Measurements from ENCODE around the gene ERGIC1.

Gene ERGIC1

GRCh38 chr5:172870715-172871461 is 36.8 kb downstream of the ERGIC1 start:
- H3K9ac ChIP-seq (ENCODE audit: low read length), result no peak overlapping the region
- H3K4me3 ChIP-seq (ENCODE audit: low read length), result no peak overlapping the region
- no peak overlapping the region for H3K27ac ChIP-seq (ENCODE audit: low read length)
- peaks cover 43% of the 10 kb centered on the region for H3K4me1 ChIP-seq (ENCODE audit: control insufficient read depth, low read depth, low read length)
- H3K27me3 ChIP-seq (ENCODE audit: control insufficient read depth, insufficient read depth, low read length), result no peaks in the 10 kb centered on the region
- no peaks in the 10 kb centered on the region for H3K9me3 ChIP-seq (ENCODE audit: control insufficient read depth, low read depth, low read length)
- H3K36me3 ChIP-seq (ENCODE audit: control insufficient read depth, low read depth, low read length), result no peaks in the 10 kb centered on the region

GRCh38 chr5:172871536-172871935 is 37.5 kb downstream of the ERGIC1 start:
- no peaks in the 10 kb centered on the region for H3K36me3 ChIP-seq (ENCODE audit: control insufficient read depth, low read depth, low read length)
- H3K9me3 ChIP-seq (ENCODE audit: control insufficient read depth, low read depth, low read length), result no peaks in the 10 kb centered on the region
- peaks cover 39% of the 10 kb centered on the region for H3K4me1 ChIP-seq (ENCODE audit: control insufficient read depth, low read depth, low read length)
- H3K27me3 ChIP-seq (ENCODE audit: control insufficient read depth, insufficient read depth, low read length), result no peaks in the 10 kb centered on the region
- no peak overlapping the region for H3K9ac ChIP-seq (ENCODE audit: low read length)
- H3K27ac ChIP-seq (ENCODE audit: low read length), result no peak overlapping the region
- H3K4me3 ChIP-seq (ENCODE audit: low read length), result no peak overlapping the region

- Histone ChIP-seq H3K36me3 (ENCODE audit: control insufficient read depth, low read depth, low read length) (no peaks in the 10 kb centered on the region), H3K9me3 (ENCODE audit: control insufficient read depth, low read depth, low read length) (no peaks in the 10 kb centered on the region), H3K27me3 (ENCODE audit: control insufficient read depth, insufficient read depth, low read length) (no peaks in the 10 kb centered on the region), H3K4me3 (ENCODE audit: low read length) (no peak overlapping the region), H3K4me1 (ENCODE audit: control insufficient read depth, low read depth, low read length) (peaks cover 35% of the 10 kb centered on the region), H3K9ac (ENCODE audit: low read length) (no peak overlapping the region), H3K27ac (ENCODE audit: low read length) (no peak overlapping the region)
Observed at GRCh38 chr5:172871982-172872381, 37.9 kb downstream of the ERGIC1 start.

GRCh38 chr5:172872997-172873491 is 39.0 kb downstream of the ERGIC1 start:
- H3K36me3 ChIP-seq (ENCODE audit: control insufficient read depth, low read depth, low read length), result no peaks in the 10 kb centered on the region
- no peak overlapping the region for H3K27ac ChIP-seq (ENCODE audit: low read length)
- H3K4me1 ChIP-seq (ENCODE audit: control insufficient read depth, low read depth, low read length), result peaks cover 26% of the 10 kb centered on the region
- no peak overlapping the region for H3K4me3 ChIP-seq (ENCODE audit: low read length)
- H3K9me3 ChIP-seq (ENCODE audit: control insufficient read depth, low read depth, low read length), result no peaks in the 10 kb centered on the region
- no peak overlapping the region for H3K9ac ChIP-seq (ENCODE audit: low read length)
- H3K27me3 ChIP-seq (ENCODE audit: control insufficient read depth, insufficient read depth, low read length), result no peaks in the 10 kb centered on the region

GRCh38 chr5:172873513-172873912 is 39.5 kb downstream of the ERGIC1 start:
- peaks cover 24% of the 10 kb centered on the region for H3K4me1 ChIP-seq (ENCODE audit: control insufficient read depth, low read depth, low read length)
- H3K36me3 ChIP-seq (ENCODE audit: control insufficient read depth, low read depth, low read length), result no peaks in the 10 kb centered on the region
- H3K27ac ChIP-seq (ENCODE audit: low read length), result no peak overlapping the region
- no peaks in the 10 kb centered on the region for H3K9me3 ChIP-seq (ENCODE audit: control insufficient read depth, low read depth, low read length)
- no peak overlapping the region for H3K9ac ChIP-seq (ENCODE audit: low read length)
- H3K27me3 ChIP-seq (ENCODE audit: control insufficient read depth, insufficient read depth, low read length), result no peaks in the 10 kb centered on the region
- H3K4me3 ChIP-seq (ENCODE audit: low read length), result no peak overlapping the region

GRCh38 chr5:172874647-172875504 is 40.8 kb downstream of the ERGIC1 start:
- no peaks in the 10 kb centered on the region for H3K36me3 ChIP-seq (ENCODE audit: control insufficient read depth, low read depth, low read length)
- H3K9me3 ChIP-seq (ENCODE audit: control insufficient read depth, low read depth, low read length), result no peaks in the 10 kb centered on the region
- no peak overlapping the region for H3K27ac ChIP-seq (ENCODE audit: low read length)
- H3K4me1 ChIP-seq (ENCODE audit: control insufficient read depth, low read depth, low read length), result peaks cover 24% of the 10 kb centered on the region
- no peak overlapping the region for H3K9ac ChIP-seq (ENCODE audit: low read length)
- H3K4me3 ChIP-seq (ENCODE audit: low read length), result no peak overlapping the region
- no peaks in the 10 kb centered on the region for H3K27me3 ChIP-seq (ENCODE audit: control insufficient read depth, insufficient read depth, low read length)

GRCh38 chr5:172875505-172876279 is 41.6 kb downstream of the ERGIC1 start:
- no peak overlapping the region for H3K4me3 ChIP-seq (ENCODE audit: low read length)
- H3K27me3 ChIP-seq (ENCODE audit: control insufficient read depth, insufficient read depth, low read length), result no peaks in the 10 kb centered on the region
- no peak overlapping the region for H3K27ac ChIP-seq (ENCODE audit: low read length)
- no peaks in the 10 kb centered on the region for H3K9me3 ChIP-seq (ENCODE audit: control insufficient read depth, low read depth, low read length)
- H3K36me3 ChIP-seq (ENCODE audit: control insufficient read depth, low read depth, low read length), result no peaks in the 10 kb centered on the region
- H3K9ac ChIP-seq (ENCODE audit: low read length), result no peak overlapping the region
- H3K4me1 ChIP-seq (ENCODE audit: control insufficient read depth, low read depth, low read length), result peaks cover 22% of the 10 kb centered on the region

GRCh38 chr5:172876578-172876977 is 42.5 kb downstream of the ERGIC1 start:
- peaks cover 13% of the 10 kb centered on the region for H3K4me1 ChIP-seq (ENCODE audit: control insufficient read depth, low read depth, low read length)
- no peak overlapping the region for H3K4me3 ChIP-seq (ENCODE audit: low read length)
- H3K9me3 ChIP-seq (ENCODE audit: control insufficient read depth, low read depth, low read length), result no peaks in the 10 kb centered on the region
- no peak overlapping the region for H3K27ac ChIP-seq (ENCODE audit: low read length)
- no peaks in the 10 kb centered on the region for H3K27me3 ChIP-seq (ENCODE audit: control insufficient read depth, insufficient read depth, low read length)
- H3K9ac ChIP-seq (ENCODE audit: low read length), result no peak overlapping the region
- no peaks in the 10 kb centered on the region for H3K36me3 ChIP-seq (ENCODE audit: control insufficient read depth, low read depth, low read length)

DNA sequence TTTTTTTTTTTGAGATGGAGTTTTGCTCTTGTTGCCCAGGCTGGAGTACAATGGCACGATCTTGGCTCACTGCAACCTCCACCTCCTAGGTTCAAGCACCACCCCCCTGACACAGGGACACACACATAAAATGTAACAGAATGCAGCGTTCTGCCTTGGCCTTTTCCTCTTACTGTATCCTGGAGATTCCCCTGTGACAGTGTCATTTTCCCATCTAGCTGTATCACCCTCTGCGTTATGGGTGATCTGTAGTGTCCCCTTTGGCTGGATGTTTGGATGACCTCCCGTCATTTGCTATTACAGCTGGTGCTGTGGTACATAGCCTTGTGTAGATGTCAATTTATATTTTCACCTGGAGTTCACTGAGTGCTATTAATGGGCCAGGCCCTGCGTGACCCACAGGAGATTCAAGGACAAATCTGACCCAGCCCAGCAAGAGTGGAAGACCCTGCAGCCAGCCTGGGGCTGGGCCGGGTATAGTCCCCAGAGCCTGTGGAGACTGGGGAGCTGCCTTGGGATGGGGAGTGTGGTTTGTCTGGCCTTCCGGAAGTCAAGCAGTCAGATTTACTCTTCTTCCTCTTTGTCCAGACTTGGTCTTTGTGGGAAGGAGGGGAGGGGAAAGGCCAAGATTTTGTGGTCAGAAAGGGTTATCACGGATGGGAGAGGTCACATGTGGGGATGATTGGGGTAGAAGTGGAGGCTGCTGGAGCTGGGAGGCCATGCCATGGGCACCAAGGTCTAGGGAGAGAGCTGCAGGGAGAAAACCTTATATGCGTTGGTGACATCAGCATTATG is 43.6 kb downstream of the ERGIC1 start:
- Histone ChIP-seq H3K27me3 (ENCODE audit: control insufficient read depth, insufficient read depth, low read length) (no peaks in the 10 kb centered on the region), H3K4me3 (ENCODE audit: low read length) (no peak overlapping the region), H3K36me3 (ENCODE audit: control insufficient read depth, low read depth, low read length) (no peaks in the 10 kb centered on the region), H3K4me1 (ENCODE audit: control insufficient read depth, low read depth, low read length) (peaks cover 5% of the 10 kb centered on the region), H3K9me3 (ENCODE audit: control insufficient read depth, low read depth, low read length) (no peaks in the 10 kb centered on the region), H3K27ac (ENCODE audit: low read length) (no peak overlapping the region), H3K9ac (ENCODE audit: low read length) (no peak overlapping the region)

DNA sequence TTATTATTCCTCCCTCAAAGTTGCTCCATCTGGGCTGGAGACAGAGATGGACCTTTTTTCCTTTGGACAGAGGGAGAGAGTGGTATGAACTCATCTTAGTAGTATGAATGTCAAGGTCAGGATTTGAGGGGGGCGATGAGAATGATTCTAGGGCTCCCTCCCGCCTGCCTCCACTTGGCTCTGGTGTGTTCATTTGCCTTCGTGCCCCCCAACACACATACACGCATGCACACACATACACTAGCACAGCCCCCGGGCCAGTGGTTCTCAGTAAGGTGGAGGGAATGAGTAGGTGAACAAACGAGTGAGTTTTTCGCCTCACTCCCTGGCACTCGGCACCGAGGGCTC is 44.5 kb downstream of the ERGIC1 start:
- no peaks in the 10 kb centered on the region for H3K36me3 ChIP-seq (ENCODE audit: control insufficient read depth, low read depth, low read length)
- no peaks in the 10 kb centered on the region for H3K9me3 ChIP-seq (ENCODE audit: control insufficient read depth, low read depth, low read length)
- H3K27ac ChIP-seq (ENCODE audit: low read length), result no peak overlapping the region
- H3K9ac ChIP-seq (ENCODE audit: low read length), result no peak overlapping the region
- H3K4me1 ChIP-seq (ENCODE audit: control insufficient read depth, low read depth, low read length), result no peaks in the 10 kb centered on the region
- H3K4me3 ChIP-seq (ENCODE audit: low read length), result no peak overlapping the region
- H3K27me3 ChIP-seq (ENCODE audit: control insufficient read depth, insufficient read depth, low read length), result no peaks in the 10 kb centered on the region
